Fibroblast of gingiva (primary cell): ENCODE results near the gene NOLC1.
"Not testable (repeated sequence)": the region's sequence is repeated elsewhere in the genome, so short reads cannot be mapped to it uniquely, and the experiment has no call there.

Experiments used
- DNase-seq: peaks from one replicate; pipeline ENCODE4 v3.0.0-alpha.2; 2011; ENCODE audit warnings: low read depth

NOLC1 gene

DNA sequence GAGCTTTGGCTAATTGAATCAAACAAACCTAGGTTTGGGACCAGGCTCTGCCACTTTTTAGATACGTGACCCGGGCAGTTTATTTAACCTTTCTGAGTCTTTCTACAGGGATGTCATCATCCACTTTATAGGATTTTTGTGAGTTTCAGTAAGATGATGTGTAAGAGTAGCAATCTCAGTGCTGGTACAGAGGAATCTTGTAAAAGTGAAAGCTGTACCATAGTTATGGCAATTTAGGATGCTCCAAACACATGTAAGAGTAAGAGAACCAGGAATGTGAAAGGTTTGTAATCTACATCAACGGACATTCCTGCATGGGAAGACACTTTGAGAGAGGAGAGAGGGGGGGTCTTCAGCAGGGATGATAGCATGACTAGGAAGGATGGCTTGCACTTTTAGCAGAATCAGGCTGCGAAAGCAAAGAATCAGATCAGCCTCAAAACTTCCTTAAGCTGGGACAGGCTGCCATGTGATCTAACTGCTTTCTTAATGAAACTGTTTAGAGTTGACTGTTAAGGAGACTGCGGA, 968 bp downstream of the NOLC1 start:
- DNase-seq: no peak

DNA sequence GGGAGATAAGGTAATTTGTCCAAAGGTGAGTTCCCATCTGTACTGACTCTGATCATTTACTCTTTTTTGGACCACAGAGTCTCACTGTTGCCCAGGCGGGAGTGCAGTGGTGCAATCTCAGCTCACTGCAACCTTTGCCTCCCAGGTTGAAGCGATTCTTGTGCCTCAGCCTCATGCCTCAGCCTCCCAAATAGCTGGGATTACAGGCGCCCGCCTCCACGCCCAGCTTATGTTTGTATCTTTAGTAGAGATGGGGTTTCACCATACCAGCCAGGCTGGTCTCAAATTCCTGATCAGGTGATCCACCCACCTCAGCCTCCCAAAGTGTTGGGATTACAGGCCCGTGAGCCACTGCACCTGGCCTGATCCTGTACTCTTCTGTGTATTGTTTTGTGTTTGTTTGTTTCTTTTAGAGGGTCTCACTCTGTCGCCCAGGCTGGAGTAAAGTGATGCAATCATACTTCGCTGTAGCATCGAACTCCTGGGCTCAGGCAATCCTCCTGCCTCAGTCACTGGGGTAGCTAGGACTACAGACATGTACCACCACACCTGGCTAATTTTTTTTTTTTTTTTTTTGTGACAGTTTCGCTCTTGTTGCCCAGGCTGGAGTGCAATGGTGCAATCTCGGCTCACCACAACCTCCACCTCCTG, 2.4 kb downstream of the NOLC1 start:
- DNase-seq: no peak

DNA sequence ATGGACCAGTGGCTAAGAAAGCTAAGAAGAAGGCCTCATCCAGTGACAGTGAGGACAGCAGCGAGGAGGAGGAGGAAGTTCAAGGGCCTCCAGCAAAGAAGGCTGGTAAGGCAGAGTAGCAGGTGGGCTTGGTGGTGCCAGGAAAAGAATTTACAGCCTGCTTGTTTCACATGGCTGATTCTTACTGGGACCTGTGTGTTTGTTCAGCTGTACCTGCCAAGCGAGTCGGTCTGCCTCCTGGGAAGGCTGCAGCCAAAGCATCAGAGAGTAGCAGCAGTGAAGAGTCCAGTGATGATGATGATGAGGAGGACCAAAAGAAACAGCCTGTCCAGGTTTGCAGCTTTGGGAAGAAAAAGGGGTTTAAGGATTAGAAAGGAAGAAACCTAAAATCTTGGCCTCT, 5.0 kb downstream of the NOLC1 start:
- DNase-seq: no peak

DNA sequence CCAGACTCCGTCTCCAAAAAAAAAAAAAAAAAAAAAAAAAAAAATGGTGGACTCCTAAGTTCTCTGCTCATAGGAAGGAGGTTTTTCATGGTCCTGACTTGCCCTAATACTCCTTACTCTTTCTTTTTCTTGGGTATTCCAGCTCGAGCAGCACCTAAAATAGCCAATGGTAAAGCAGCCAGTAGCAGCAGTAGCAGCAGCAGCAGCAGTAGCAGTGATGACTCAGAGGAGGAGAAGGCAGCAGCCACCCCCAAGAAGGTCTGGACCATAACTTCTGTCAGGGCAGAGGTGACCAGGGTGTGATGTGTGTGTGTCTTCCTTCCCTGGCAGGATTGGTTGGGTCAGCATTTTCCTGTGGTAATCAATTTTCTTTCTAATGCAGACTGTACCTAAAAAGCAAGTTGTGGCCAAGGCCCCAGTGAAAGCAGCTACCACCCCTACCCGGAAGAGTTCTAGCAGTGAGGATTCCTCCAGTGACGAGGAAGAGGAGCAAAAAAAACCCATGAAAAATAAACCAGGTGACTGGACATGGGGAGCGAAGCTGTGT, 6.9 kb downstream of the NOLC1 start:
- no peak for DNase-seq

DNA sequence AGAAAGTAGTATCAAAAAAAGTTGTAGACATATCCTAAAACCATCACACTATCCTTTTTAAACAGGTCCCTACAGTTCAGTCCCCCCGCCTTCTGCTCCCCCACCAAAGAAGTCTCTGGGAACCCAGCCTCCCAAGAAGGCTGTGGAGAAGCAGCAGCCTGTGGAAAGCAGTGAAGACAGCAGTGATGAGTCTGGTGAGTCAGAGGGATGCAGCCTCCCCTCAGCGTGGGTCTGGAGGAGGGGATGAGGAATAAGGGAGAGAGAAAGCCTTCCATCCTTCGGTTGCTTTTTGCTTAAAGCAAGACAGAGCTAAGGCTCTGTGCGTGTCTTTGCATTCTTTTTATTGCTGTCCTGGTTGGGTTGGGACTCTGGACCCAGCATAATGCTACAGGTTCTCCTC, 7.6 kb downstream of the NOLC1 start:
- no peak for DNase-seq

DNA sequence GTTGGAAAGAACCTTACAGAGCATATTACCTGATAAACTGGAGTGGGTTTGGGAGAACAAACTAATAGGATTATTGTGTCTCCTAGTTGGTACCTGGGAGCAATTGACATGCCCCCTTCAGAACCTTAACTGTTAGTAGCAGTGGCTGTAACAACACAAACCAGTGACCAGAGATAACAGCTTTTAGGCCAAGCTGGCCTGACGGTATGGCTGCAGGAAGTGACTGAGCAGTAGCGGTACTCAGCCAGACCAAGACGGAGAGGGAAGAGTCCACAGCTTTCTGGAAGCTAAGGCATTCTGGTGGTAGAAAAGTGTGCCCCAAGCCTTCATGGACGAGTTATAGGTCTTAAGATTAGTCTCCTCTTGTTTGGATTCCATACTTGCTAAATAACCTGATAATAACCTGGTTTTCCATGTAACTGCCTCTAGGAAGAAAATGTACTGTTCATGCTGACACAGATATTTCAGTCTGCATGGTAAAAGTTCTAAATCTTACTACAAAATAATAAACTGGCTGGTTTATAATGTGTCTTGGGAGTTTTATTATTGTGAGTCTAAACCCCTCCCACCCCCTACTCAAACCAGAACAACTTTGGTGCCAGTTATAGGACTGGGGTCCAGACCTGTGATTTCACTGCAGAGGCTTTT, 11.3 kb downstream of the NOLC1 start:
- no peak for DNase-seq

DNA sequence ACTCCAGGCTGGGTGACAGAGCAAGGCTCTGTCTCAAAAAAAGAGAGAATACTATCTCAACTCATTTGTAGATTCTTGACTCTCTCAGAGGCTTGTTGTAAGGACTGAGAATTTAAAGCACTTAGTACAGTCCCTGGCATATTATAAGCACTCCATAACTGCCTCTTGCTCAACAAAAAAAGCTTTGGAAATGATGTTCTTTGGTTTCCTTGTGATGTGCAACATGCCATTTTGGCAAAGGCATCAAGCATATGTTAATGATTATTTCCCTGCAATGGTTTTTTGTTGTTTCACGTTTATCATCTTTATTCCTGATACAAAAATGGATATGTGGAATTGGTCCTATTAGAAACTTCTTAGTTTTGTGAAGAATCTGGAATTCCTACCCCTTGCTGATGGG, 15.7 kb downstream of the NOLC1 start:
- peak; percentile 90 for DNase-seq

DNA sequence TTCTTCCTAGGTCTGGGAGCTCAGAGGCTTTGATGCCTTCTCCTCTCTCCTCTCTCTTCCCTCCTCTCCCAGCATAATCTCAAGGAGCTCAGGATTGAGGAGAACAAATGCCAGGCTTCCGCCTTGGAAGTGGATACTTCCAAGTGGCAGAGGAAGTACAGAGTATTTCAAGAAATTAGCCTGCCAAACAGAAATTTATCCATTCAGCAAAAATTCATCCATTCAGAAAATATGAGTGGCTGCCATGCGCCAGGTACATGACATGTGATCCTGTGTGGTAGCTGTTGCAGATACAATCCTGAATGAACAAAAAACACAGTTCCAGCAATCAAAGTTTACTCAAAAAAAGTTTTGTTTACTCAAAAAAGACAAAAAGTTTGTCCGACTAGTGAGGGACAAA, 18.4 kb downstream of the NOLC1 start:
- no peak for DNase-seq

DNA sequence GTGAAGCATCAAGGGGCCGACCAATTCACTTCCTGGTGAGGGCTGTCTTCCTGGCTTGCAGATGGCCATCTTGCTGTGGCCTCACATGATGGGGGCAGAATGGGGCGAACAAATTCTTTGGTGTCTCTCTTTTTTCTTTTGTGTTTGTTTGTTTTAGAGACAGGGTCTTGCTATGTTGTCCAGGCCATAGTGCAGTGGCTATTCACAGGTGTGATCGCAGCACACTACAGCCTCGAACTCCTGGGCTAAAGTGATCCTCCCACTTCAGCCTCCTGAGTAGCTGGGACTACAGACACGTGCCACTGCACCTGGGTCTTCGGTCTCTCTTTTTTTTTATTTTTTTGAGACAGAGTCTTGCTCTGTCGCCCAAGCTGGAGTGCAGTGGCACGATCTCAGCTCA, 20.1 kb downstream of the NOLC1 start:
- DNase-seq: no peak

DNA sequence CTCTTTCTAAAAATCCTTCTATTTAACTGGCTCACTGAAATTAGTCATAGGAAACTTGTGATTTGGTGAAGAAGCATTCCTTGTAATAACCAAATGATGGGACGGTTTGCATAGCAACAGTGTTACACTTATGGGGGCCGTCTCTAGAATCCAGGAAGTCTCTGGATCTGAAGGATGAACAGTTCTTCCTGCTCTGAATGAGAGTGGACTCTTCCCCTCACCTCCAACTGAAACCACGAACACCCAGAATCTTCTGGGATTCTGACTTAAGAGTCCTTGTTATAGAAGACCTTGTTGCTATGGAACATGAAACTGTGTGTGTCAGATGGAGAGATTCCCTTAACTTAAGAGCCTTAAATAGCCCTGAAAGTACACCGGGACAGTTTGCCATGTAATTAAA, 23.2 kb downstream of the NOLC1 start:
- peak; percentile 15 for DNase-seq

DNA sequence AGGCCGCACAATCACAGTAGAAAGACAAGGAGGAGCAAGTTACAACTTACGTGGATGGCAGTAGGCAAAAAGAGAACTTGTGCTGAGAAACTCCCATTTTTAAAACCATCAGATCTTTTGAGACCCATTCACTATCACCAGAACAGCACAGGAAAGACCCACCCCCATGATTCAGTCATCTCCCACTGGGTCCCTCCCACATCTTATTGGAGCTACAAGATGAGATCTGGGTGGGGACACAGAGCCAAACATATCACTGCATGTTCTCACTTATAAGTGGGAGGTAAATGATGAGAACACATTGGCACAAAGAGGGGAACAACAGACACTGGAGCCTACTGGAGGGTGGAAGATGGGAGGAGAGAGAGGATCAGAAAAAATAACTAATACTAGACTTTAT, 32.4 kb downstream of the NOLC1 start:
- DNase-seq: no peak

DNA sequence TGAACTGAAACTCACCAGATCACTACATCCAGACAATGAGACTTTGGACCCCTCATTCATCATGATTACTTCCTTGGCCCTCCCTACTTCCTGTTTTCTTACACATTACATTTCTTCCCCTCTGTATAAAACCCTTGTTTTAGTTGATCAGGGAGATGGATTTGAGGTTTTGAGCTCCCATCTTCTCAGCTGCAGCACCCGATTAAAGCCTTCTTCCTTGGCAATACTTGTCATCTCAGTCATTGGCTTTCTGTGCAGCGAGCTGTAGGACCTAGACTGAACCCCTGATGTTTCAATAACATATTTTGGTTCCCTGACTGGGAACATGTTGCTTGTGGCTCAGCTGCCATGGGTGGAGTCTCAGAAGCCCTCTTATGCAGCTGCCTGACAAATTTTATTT, 33.1 kb downstream of the NOLC1 start:
- no peak for DNase-seq

DNA sequence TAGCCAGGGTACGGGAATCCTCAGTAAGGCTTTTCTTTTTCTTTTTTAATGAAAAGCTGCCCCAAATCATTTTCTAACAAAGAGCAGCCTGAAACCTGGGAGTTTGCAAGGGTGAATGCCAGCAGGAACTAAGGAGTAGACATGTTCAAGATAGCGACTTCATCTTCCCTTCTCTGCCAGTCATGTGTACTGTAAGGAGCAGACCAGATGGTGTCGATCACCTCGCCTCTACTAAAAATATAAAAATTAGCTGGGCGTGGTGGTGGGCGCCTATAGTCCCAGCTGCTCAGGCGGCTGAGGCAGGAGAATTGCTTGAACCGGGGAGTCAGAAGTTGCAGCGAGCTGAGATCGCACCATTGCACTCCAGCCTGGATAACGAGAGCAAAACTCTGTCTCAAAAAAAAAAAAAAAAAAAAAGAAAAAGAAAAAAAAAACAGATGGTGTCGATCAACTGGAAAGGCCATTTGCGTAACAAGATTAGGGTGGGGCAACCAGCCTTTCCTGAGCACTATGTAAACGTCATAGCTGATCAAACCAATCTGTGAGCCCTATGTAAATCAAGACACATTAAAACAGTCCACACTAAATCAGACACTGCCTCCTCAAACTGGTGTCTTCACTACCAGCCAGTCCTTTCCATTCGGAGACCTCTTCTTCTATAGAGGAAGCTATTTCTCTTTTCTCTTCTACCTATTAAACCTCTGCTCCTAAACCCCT, 33.8 kb downstream of the NOLC1 start:
- DNase-seq: peak; percentile 53

DNA sequence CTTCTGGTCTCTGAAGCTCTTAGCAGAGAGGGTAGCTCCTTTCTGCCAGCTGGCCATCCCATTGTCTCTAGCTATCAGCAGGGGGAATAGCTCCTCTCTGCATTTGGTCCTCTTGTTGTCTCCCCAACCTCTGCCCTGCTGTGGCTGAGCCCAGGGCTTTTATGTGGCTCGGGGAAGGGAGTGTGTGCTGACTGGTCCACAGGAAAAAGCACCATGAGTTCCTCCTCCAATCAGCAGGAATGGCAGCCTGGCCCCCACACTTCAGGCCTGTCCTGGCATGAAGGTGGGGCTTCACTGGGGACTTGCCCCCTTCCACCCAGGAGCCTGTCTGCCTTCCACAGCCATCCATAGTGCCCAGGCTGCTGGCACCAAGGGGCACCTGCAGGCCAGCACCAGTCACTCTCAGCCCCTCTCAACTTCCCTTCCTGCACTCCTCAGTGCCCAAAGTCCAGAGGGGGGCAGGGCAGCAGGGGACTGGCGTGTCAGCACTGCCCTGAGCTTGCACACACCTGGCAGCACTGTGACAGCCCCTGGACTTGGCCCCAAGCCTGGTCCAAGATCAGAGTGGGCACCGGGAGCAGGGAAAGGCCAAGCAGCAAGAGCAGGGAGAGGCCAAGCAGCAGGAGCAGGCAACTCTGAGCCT, 36.2 kb downstream of the NOLC1 start:
- no peak for DNase-seq

DNA sequence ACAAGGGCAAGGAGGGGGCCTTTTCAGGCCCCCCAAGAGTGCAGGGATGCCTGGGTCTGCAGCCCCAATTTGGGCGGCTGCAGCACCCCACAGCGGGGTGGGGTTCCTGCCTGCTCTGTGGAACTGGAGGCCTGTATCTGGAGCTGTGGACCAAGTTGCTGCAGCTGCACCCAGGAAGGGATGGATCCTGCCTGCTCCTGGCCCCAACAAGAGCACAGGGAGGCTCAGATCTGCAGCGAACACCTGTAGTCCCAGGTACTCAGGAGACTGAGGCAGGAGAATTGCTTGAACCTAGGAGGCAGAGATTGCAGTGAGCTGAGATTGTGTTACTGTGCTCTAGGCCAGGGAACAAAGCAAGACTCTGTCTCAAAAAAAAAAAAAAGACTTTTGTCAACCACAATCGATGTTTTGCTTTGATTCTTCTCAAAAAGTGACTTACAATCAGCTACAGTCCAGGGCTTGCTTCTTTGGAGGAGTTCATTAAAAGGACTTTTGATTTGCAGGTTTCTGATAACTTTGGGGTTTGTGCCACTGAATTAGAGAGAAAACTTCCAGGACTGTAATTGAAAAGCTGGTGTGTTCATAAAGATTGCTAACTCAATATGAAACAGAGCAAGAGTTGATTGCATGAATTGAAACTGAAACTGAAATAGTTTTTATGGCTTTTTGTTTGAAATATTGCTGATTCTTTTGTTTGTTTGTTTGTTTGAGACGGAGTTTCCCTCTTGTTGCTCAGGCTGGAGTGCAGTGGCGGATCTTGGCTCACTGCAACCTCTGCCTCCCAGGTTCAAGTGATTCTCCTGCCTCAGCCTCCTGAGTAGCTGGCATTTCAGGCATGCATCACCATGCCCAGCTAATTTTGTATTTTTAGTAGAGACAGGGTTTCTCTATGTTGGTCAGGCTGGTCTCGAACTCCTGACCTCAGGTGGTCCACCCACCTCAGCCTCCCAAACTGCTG, 37.0 kb downstream of the NOLC1 start:
- not testable (repeated sequence) for DNase-seq

DNA sequence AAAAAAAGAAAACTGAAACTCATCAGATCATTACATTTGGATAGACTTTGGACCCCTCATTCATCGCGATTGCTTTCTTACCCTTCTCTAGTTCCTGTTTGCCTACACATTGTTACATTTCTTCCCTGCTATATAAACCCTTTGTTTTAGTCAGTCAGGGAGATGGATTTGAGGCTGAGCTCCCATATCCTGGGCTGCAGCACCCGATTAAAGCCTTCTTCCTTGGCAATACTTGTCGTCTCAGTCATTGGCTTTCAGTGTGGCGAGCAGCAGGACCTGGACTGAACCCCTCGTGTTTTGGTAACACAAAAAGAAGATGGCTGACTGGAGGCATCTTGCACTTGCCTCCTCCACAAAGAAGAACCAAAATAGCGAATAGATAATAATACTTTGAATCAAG, 39.8 kb downstream of the NOLC1 start:
- no peak for DNase-seq

DNA sequence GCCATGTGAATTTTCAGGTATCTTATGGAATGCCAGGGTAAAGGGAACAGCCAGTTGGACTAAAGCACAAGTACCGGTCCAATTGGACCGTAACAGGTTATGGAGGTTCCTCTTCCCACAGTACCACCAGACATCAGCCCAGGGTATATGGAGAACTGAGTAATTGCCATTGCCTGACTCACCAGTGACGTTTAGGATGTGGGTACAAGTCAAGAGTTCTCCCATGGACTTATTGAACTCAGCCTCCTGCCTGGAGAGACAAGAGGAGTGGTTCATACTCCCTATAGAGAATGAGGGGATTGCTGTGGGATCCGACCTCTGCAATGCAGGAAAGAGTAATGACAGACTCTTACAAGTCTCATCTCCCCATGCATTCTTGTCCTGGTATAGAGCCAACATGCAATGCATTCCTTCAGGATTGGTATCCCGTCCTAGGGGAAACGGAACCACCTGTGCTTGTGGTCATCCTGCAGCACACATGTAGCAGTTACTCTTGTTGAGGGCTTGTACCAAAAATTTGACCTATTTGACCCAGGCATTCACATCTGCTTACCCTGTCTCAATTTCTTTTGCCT, 43.2 kb downstream of the NOLC1 start:
- no peak for DNase-seq

DNA sequence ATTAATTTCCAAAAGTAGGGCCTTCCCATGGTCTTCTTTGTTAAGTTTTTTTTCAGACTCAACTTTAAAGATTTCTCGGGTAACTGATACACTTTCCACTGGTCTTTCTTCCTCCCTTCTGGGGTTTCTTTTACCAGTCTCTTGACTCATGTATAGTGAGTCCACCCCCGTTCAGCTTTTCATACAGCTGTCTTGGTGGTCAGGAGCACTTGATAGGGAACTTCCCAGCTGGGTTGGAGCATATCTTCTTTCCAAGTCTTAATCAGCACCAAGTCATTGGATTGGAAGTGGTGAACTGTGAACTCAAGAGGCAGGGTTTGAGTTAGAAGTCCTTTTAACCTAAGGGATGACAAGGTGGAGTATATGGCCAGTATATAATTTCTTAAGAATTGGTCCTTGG, 44.7 kb downstream of the NOLC1 start:
- no peak for DNase-seq

DNA sequence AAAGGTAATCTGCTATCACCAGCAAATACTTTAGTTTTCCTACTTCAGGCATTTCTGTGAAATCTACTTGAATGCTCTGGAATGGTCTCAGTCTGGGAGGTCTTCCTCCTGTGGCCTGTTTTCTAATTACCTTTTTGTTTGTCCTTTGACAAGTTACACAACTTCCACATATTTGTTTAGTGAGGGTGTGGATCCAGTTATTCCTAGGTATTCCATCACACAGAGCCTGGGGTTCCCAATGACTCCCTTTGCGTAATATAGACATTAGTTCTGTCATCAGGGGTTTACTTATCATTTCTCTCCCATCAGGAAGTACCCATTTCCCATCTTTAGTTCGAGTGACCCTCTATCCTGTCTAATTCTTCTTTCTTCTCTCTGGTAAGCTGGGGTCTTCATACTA, 45.8 kb downstream of the NOLC1 start:
- DNase-seq: no peak

DNA sequence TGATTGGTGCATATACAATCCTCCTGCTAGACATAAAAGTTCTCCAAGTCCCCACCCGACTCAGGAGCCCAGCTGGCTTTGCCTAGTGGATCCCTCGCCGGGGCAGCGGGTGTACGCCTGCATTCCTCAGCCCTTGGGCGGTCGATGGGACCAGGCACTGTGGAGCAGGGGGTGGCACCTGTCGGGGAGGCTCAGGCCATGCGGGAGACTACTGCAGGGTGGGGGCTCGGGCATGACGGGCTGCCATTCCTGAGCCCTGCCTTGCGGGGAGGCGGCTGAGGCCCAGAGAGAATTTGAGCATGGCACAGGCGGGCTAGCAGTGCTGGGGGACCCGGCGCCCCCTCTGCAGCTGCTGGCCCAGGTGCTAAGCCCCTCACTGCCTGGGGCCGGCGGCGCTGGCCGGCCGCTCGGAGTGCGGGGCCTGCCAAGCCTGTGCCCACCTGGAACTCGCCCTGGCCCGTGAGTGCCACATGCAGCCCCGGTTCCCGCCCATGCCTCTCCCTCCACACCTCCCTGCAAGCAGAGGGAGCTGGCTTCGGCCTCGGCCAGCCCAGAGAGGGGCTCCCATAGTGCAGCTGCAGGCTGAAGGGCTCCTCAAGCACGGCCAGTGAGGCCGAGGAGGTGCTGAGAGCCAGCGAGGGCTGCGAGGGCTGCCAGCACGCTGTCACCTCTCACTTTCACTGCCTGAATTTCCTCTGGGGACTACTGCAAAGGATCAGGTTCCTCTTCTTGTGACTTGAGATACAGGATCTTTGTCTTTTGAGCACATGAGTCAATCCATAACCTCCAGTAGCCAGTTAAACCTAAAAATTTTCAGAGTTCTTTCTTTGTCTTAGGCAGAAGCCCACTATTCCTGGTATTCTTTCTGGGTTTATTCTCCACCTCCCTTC, 48.8 kb downstream of the NOLC1 start:
- DNase-seq: no peak
